GM12878 (cell line): ENCODE data around the gene RGS16. TPM values are rescaled to one million over a fixed set of nuclear protein-coding genes. Genes with fewer than 3 reads are reported as not detected.

Source experiments
- ATAC-seq: fragments of 200-7000 bp; cut with Tn5 transposase; 3 replicates; pipeline ENCODE4 v1.9.1; 2020; ENCODE audit warnings: mild to moderate bottlenecking, moderate library complexity
- BruUV-seq: library from RNA; stranded (reverse); fragments of 400-500 nt; replicated peaks from 2 replicates; lab custom pipeline; 2021; lab: Mats Ljungman, UMichigan
- CTCF ChIA-PET: fragments of 300-600 bp; sonication (Branson Sonifier 250); formaldehyde crosslinking; extraction: SDS; loops from one replicate; lab custom pipeline; 2021; ENCODE audit warnings: inconsistent platforms; lab: Yijun Ruan, JAX
- POLR2A ChIA-PET: fragments of 350-600 bp; formaldehyde crosslinking; extraction: SDS; loops from one replicate; lab custom pipeline; 2021; ENCODE audit warnings: inconsistent platforms; lab: Charles Lee
- RAD21 ChIA-PET: fragments of 300-600 bp; sonication (Branson Sonifier 250); formaldehyde crosslinking; loops from one replicate; lab custom pipeline; 2023; ENCODE audit warnings: antibody characterized with exemption; ENCODE audit not compliant: unreplicated experiment; lab: Charles Lee
- SMC1A ChIA-PET: fragments of 300-600 bp; sonication (Branson Sonifier 250); formaldehyde crosslinking; loops from one replicate; lab custom pipeline; 2023; ENCODE audit not compliant: unreplicated experiment, uncharacterized antibody; lab: Charles Lee
- DNase-seq: peaks from one replicate; pipeline ENCODE4 v3.0.0-alpha.2; 2011; ENCODE audit warnings: low read depth, low spot score
- FAIRE-seq: peaks from 3 replicates; lab custom pipeline; 2011; peaks lifted over from hg19 to GRCh38; lab: Jason Lieb, UNC
- H2AFZ ChIP-seq: 2 replicates; pipeline ENCODE4 v1.6.0; 2011; ENCODE audit warnings: low read depth, low read length, control low read depth; ENCODE audit not compliant: control insufficient read depth
- H3K27ac ChIP-seq: 2 replicates; pipeline ENCODE4 v1.5.1; 2011; ENCODE audit warnings: control low read depth; ENCODE audit not compliant: control insufficient read depth, insufficient read depth
- H3K27me3 ChIP-seq, 2 experiments: replicated peaks in 1 of 2; 2 replicates each; pipeline versions ENCODE4 v1.6.0 to v1.6.1; 2011; ENCODE audit warnings: low read length in 1 of 2; ENCODE audit not compliant: control insufficient read depth in 2 of 2, insufficient read depth in 2 of 2
- H3K36me3 ChIP-seq, 2 experiments: 2 replicates each; pipeline ENCODE4 v1.5.1; 2011; ENCODE audit warnings: low read length in 1 of 2; ENCODE audit not compliant: control insufficient read depth in 2 of 2, insufficient read depth in 2 of 2
- H3K4me1 ChIP-seq: 2 replicates; pipeline ENCODE4 v1.6.1; 2011; ENCODE audit warnings: mild to moderate bottlenecking, low read length, moderate library complexity, mixed read lengths; ENCODE audit not compliant: control insufficient read depth, insufficient read depth
- H3K4me2 ChIP-seq: 2 replicates; pipeline ENCODE4 v1.6.0; 2011; ENCODE audit warnings: control low read depth; ENCODE audit not compliant: control insufficient read depth, insufficient read depth
- H3K4me3 ChIP-seq: fragments of 200-600 bp; sonication (generic); 2 replicates; pipeline ENCODE4 v1.5.1; 2016
- H3K79me2 ChIP-seq: 2 replicates; pipeline ENCODE4 v1.6.0; 2011; ENCODE audit warnings: low read length; ENCODE audit not compliant: control insufficient read depth, insufficient read depth
- H3K9ac ChIP-seq: 2 replicates; pipeline ENCODE4 v1.8.0; 2011; ENCODE audit warnings: low read length, control low read depth, mixed read lengths; ENCODE audit not compliant: control insufficient read depth, insufficient read depth
- H3K9me3 ChIP-seq: replicated peaks from 3 replicates; pipeline ENCODE4 v1.5.1; 2011; ENCODE audit warnings: mild to moderate bottlenecking, low read length; ENCODE audit not compliant: control insufficient read depth, insufficient read depth
- H4K20me1 ChIP-seq: 2 replicates; pipeline ENCODE4 v1.6.0; 2011; ENCODE audit not compliant: control insufficient read depth, insufficient read depth
- ATF2 ChIP-seq: IDR thresholded peaks from 2 replicates; pipeline ENCODE4 v1.6.1; 2012; ENCODE audit warnings: low read length, inconsistent platforms
- CUX1 ChIP-seq: IDR thresholded peaks from 2 replicates; pipeline ENCODE4 v1.6.1; 2012; ENCODE audit warnings: improper control_type of control experiment, low read depth, low read length; ENCODE audit not compliant: insufficient replicate concordance
- DPF2 ChIP-seq: fragments of 450-650 bp; IDR thresholded peaks from 2 replicates; pipeline ENCODE4 v1.6.1; 2017; ENCODE audit warnings: mild to moderate bottlenecking
- FOXM1 ChIP-seq: IDR thresholded peaks from 2 replicates; pipeline ENCODE4 v1.6.1; 2012; ENCODE audit warnings: low read depth, mild to moderate bottlenecking, inconsistent platforms, low read length, moderate library complexity
- GABPA ChIP-seq: IDR thresholded peaks from 2 replicates; pipeline ENCODE4 v1.6.1; 2014; ENCODE audit warnings: antibody characterized with exemption, low read depth, mild to moderate bottlenecking, inconsistent platforms
- NR2C1 ChIP-seq: fragments of 450-650 bp; IDR thresholded peaks from 2 replicates; pipeline ENCODE4 v1.6.1; 2017; ENCODE audit warnings: antibody characterized with exemption, mild to moderate bottlenecking, moderate library complexity
- POU2F2 ChIP-seq: IDR thresholded peaks from 3 replicates; pipeline ENCODE4 v1.6.1; 2011; ENCODE audit warnings: low read depth, mild to moderate bottlenecking, low read length, borderline replicate concordance
- RAD21 ChIP-seq: IDR thresholded peaks from 2 replicates; pipeline ENCODE4 v1.6.1; 2011; ENCODE audit warnings: mild to moderate bottlenecking, low read depth, low read length, moderate library complexity; ENCODE audit not compliant: insufficient read depth
- SPI1 ChIP-seq: IDR thresholded peaks from 2 replicates; pipeline ENCODE4 v1.6.1; 2011; ENCODE audit warnings: low read depth, mild to moderate bottlenecking, low read length, moderate library complexity, borderline replicate concordance; ENCODE audit not compliant: insufficient read depth
- TBL1XR1 ChIP-seq: IDR thresholded peaks from 2 replicates; pipeline ENCODE4 v1.6.1; 2012; ENCODE audit warnings: low read depth, low read length, improper control_type of control experiment
- WGBS: methylation state at CpG from one replicate; pipeline ENCODE4 v1.1.6; 2016; ENCODE audit warnings: low lambda C conversion rate; ENCODE audit not compliant: insufficient replicate concordance, insufficient coverage; ENCODE audit errors: missing lambda C conversion rate; 5-methylcytosine and 5-hydroxymethylcytosine counted together
- in situ Hi-C: fragments of 300-500 bp; cut with MboI; formaldehyde crosslinking; loops from 9 replicates; pipeline ENCODE4 v1.14.3; 2018; ENCODE audit warnings: mixed read lengths
- intact Hi-C: fragments of 100-400 bp; cut with micrococcal nuclease; formaldehyde crosslinking; loops from one replicate; pipeline ENCODE4 v1.14.2; 2022; ENCODE audit not compliant: unreplicated experiment
- polyA plus RNA-seq, 11 experiments: library from polyadenylated mRNA; depleted of rRNA in 4 of 11; unstranded in 6 of 11; stranded (reverse) in 5 of 11; fragments of >200 nt; fragmentation: Nextera tagmentation in 4 of 11; fragmentation: Illumina TruSeq in 1 of 11; extraction: Ambion mirVana in 4 of 11; extraction: Trizol in 1 of 11; gene quantifications; 1 replicate in 1 of 11; 2 replicates in 10 of 11; pipeline versions ENCODE4 v1.2.1 to v1.2.3, GENCODE V29; 2011 to 2016; ENCODE audit warnings: inconsistent platforms in 2 of 11, missing spikeins in 2 of 11, low read depth in 1 of 11
- total RNA-seq, 4 experiments: library from RNA; depleted of rRNA in 3 of 4; stranded (reverse); fragments of >200 nt in 3 of 4; fragmentation: Illumina TruSeq in 1 of 4; extraction: Trizol in 1 of 4; gene quantifications; 2 replicates each; pipeline versions ENCODE4 v1.2.1 to v1.2.3, GENCODE V29; 2013 to 2021
- TF ChIP-seq, protein P1 (sequence below): IDR thresholded peaks from 2 replicates; pipeline ENCODE4 v1.6.1; 2012; ENCODE audit warnings: low read depth, low read length, improper control_type of control experiment
- TF ChIP-seq, protein P2 (sequence below): IDR thresholded peaks from 2 replicates; pipeline ENCODE4 v1.6.1; 2012; ENCODE audit warnings: mild to moderate bottlenecking, low read depth, low read length

The RGS16 gene
- total and polyA plus RNA-seq, 10 of the 15 experiments (the other 5 are each of a cell fraction or from before 2014, with no cell fraction given): 16.4 to 58.2 (median 44.6) TPM

- no TSS peak for BruUV-seq
- ChIA-PET POLR2A (interaction anchor here (1.5 kb wide), 1 partner anchor 10 kb away, joined by 3 read pairs; no protein-coding TSS in a partner anchor), RAD21 (interaction anchor here (1.6 kb wide), 1 partner anchor 46 kb away, joined by 3 read pairs; no protein-coding TSS in a partner anchor), CTCF (interaction anchor here (1.3 kb wide), 1 partner anchor 10 kb away, joined by 5 read pairs; no protein-coding TSS in a partner anchor), SMC1A (interaction anchor here (0.8 to 14.8 kb wide), 6 partner anchors 10 to 148 kb away, joined by 5 to 238 read pairs (median 42); partner anchors contain the start of gene RGS16)
- in situ Hi-C loops: no loop called here
- Histone ChIP-seq H3K27me3 (no peaks in the 10 kb centered on the region), H3K9me3 (no peaks in the 10 kb centered on the region), H3K79me2 (no peaks in the 10 kb centered on the region), H3K4me1 (peaks cover 28% of the 10 kb centered on the region), H2AFZ (no peak overlapping the region), H3K9ac (no peak overlapping the region), H3K4me3 (no peak overlapping the region), H3K4me2 (no peak overlapping the region), H4K20me1 (no peaks in the 10 kb centered on the region), H3K27ac (no peak overlapping the region), H3K36me3 (no peaks in the 10 kb centered on the region)
- DNase-seq (no peak), ATAC-seq (no peak), FAIRE-seq (no peak)
- WGBS: 81% methylated on average over 9 of the region's 9 CpGs
- intact Hi-C loops: loop anchor here (5.0 kb wide), 1 partner anchor 43 kb away; no protein-coding TSS in a partner anchor
- no peak for TF ChIP-seq ATF2
- no peak for TF ChIP-seq RAD21
- TF ChIP-seq SPI1: no peak
- TF ChIP-seq, protein P1, sequence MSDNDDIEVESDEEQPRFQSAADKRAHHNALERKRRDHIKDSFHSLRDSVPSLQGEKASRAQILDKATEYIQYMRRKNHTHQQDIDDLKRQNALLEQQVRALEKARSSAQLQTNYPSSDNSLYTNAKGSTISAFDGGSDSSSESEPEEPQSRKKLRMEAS: no peak
- TF ChIP-seq DPF2: no peak
- TF ChIP-seq NR2C1: no peak
- TF ChIP-seq TBL1XR1: no peak
- no peak for TF ChIP-seq GABPA
- TF ChIP-seq CUX1: no peak
- TF ChIP-seq, protein P2, sequence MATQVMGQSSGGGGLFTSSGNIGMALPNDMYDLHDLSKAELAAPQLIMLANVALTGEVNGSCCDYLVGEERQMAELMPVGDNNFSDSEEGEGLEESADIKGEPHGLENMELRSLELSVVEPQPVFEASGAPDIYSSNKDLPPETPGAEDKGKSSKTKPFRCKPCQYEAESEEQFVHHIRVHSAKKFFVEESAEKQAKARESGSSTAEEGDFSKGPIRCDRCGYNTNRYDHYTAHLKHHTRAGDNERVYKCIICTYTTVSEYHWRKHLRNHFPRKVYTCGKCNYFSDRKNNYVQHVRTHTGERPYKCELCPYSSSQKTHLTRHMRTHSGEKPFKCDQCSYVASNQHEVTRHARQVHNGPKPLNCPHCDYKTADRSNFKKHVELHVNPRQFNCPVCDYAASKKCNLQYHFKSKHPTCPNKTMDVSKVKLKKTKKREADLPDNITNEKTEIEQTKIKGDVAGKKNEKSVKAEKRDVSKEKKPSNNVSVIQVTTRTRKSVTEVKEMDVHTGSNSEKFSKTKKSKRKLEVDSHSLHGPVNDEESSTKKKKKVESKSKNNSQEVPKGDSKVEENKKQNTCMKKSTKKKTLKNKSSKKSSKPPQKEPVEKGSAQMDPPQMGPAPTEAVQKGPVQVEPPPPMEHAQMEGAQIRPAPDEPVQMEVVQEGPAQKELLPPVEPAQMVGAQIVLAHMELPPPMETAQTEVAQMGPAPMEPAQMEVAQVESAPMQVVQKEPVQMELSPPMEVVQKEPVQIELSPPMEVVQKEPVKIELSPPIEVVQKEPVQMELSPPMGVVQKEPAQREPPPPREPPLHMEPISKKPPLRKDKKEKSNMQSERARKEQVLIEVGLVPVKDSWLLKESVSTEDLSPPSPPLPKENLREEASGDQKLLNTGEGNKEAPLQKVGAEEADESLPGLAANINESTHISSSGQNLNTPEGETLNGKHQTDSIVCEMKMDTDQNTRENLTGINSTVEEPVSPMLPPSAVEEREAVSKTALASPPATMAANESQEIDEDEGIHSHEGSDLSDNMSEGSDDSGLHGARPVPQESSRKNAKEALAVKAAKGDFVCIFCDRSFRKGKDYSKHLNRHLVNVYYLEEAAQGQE: no peak
- TF ChIP-seq POU2F2: no peak
- no peak for TF ChIP-seq FOXM1
These were observed 30.3 kb upstream of the RGS16 start for GRCh38 chr1:182634306-182635072.
